ENCODE data around the gene LAMC3. TPM values are rescaled to one million over a fixed set of nuclear protein-coding genes. Genes with fewer than 3 reads are reported as not detected.

Gene LAMC3
- total RNA-seq, 2 donors from 2014 or later = 0.47 to 0.50 TPM

DNA sequence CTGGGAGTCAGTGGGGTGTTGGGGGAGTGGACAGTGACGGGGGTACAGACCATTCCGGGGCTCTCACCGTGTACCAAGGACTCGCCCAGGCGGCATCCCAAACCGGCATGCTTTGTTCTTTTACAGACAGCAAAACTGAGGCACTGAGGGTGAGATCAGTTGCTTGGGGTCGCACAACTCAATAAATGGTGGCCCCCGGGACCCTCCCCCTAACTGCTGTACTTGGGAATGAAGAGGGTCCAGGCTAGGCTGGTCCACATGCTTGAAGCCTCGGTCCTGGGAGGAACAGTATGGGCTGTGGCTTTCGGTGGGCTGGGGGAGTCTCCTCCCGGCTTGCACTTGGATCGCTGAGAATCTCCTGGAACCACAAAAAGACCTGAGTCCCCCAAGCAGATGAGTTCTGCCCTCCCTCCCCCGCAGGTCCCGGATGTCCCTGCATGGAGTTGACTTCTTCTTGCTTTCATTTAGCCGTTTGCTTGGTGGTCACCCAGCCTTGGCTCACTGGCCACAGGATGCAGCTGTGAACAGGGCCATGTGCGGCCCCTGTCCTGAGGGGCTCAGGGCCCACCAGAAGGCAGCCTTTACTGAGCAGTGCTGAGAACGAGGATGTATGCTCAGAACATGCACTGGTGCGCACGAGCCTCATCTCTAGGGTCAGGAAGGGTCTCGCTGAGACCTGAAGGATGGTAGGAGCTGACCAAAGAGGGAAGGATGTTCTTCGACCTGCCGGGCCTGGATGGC is 4.2 kb downstream of the LAMC3 start:
- no peak overlapping the region for H3K4me3 Mint-ChIP-seq
- DNase-seq (no peak), ATAC-seq (no peak)
- H3K9me3 ChIP-seq (ENCODE audit: control insufficient read depth, low read length, poor library complexity, severe bottlenecking) = no peaks in the 10 kb centered on the region
- H3K27me3 Mint-ChIP-seq = peaks cover 51% of the 10 kb centered on the region
- H3K4me1 Mint-ChIP-seq = peaks cover 3% of the 10 kb centered on the region
- H3K36me3 Mint-ChIP-seq (ENCODE audit: low read depth) = peaks cover 3% of the 10 kb centered on the region
- no peak overlapping the region for H3K27ac Mint-ChIP-seq

DNA sequence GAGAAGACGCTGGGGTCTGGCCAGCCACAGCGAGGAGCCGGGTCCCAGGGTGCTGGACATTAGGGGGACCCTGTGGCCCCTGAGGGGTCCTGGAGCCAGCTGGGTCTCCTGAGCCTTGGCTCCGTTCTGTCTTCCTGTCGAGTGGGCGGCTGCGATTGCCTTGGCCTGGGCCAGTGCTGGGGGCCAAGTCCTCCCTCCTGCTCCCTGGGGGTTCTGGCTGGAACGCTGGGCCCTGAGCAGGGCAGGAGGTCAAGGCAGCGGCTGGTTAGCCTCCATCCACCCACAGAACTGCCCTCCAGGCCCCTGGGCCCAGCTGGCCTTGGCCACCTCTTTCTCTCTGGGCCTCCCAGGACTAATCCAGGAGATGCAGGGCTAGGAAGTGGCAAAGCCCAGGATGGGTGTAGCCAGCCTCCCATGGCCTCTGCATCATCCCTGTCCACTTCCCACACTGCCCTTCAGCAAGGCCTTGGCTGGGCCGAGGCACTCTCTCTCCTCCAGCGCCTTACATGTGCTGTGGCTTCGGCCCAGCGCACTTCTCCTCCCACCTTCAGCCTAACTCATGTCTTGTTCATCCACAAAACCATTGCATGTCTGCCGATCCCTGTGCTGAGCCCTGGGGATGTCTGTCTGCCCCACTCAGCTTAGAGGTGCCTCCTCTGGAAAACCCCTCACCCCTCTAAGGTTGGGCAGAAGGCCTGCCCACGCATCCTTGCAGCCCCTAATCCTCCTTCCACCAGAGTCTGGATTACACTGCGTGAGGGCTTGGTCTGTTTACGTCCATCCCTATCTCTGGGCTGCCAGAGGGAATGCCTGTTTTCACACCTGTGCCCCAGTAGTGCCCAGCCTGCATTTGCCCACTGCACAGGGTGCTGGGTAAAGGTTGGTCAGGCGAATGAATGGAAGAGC is 5.0 kb downstream of the LAMC3 start:
- Mint-ChIP-seq H3K4me1 (peaks cover 3% of the 10 kb centered on the region), H3K27ac (no peak overlapping the region), H3K27me3 (peaks cover 53% of the 10 kb centered on the region), H3K36me3 (ENCODE audit: low read depth) (peaks cover 6% of the 10 kb centered on the region), H3K4me3 (peak overlapping the region; percentile 67)
- ATAC-seq (no peak), DNase-seq (no peak)
- no peaks in the 10 kb centered on the region for H3K9me3 ChIP-seq (ENCODE audit: control insufficient read depth, low read length, poor library complexity, severe bottlenecking)

DNA sequence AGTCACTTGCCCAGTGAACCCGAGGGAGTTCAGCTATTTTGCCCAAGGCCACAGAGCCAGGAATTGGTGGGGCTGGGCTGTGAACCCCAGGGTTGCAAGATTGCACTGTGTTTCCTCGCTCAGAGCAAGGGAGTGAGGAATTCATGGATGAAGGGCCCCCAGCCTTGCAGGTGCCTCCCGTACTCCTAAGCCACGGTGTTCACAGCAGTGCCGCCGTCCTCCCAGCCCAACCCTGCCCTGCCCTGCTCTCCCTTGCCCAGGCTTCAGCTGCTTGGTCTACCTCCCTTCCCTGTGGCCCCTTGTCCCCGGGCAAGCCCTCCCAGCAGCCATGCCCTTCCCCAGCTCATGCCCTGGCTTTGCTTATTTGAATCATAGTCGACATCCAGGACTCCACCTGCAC is 6.1 kb downstream of the LAMC3 start:
- peaks cover 55% of the 10 kb centered on the region for H3K27me3 Mint-ChIP-seq
- DNase-seq = no peak
- no peak overlapping the region for H3K27ac Mint-ChIP-seq

DNA sequence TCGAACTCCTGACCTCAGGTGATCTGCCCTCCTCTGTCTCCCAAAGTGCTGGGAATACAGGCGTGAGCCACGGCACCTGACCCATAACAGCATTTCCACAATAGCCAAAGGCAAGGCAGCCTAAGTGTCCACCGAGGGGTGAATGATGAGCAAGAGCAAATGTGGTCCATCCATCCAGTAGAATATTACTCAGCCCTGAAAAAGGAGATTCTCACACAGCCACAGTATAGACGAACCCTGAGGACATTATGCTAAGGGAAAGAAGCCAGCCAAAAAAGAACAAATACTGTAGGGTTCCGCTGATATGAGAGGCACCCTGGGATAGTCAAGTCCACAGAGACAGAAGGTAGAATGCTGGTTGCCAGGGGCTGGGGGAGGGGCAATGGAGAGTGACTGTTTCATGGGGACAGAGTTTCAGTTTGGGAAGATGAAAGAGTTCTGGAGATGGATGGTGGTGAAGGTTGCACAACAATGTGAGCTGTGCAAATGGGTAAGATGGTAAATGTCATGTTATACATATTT is 7.0 kb downstream of the LAMC3 start:
- no peak for ATAC-seq
- Mint-ChIP-seq H3K27ac (no peak overlapping the region), H3K4me1 (peaks cover 3% of the 10 kb centered on the region), H3K4me3 (no peak overlapping the region), H3K36me3 (ENCODE audit: low read depth) (peaks cover 6% of the 10 kb centered on the region), H3K27me3 (peaks cover 47% of the 10 kb centered on the region)
- DNase-seq = no peak
- no peaks in the 10 kb centered on the region for H3K9me3 ChIP-seq (ENCODE audit: control insufficient read depth, low read length, poor library complexity, severe bottlenecking)

More for the DNA sequence above, 6.1 kb downstream of the LAMC3 start:
- no peak for ATAC-seq
- Mint-ChIP-seq H3K4me1 (peaks cover 3% of the 10 kb centered on the region), H3K4me3 (no peak overlapping the region), H3K36me3 (ENCODE audit: low read depth) (peaks cover 6% of the 10 kb centered on the region)
- H3K9me3 ChIP-seq (ENCODE audit: control insufficient read depth, low read length, poor library complexity, severe bottlenecking) = no peaks in the 10 kb centered on the region

DNA sequence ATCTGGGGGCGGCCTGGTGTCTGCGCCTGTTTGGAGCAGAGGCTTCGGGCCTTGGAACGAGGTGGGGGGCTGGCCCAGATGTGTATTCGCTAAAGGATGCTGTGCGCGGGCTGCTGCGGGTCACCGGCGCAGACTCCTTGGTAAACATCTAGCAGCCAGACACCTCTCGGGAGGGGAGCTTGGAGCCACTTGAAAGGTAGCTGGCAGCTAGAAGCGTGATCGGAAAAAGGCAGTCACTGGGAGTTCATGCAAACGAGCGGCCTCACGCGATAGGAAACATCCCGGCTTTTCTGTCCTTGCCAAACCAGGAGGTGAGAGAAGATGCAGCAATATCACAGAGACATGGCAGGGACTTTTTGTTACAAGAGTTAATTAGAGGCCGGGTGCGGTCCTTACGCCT is 8.1 kb downstream of the LAMC3 start:
- no peaks in the 10 kb centered on the region for H3K9me3 ChIP-seq (ENCODE audit: control insufficient read depth, low read length, poor library complexity, severe bottlenecking)
- peaks cover 3% of the 10 kb centered on the region for H3K4me1 Mint-ChIP-seq
- peaks cover 6% of the 10 kb centered on the region for H3K36me3 Mint-ChIP-seq (ENCODE audit: low read depth)
- no peak overlapping the region for H3K27ac Mint-ChIP-seq
- ATAC-seq (no peak), DNase-seq (no peak)
- H3K4me3 Mint-ChIP-seq = no peak overlapping the region
- H3K27me3 Mint-ChIP-seq = peaks cover 42% of the 10 kb centered on the region

DNA sequence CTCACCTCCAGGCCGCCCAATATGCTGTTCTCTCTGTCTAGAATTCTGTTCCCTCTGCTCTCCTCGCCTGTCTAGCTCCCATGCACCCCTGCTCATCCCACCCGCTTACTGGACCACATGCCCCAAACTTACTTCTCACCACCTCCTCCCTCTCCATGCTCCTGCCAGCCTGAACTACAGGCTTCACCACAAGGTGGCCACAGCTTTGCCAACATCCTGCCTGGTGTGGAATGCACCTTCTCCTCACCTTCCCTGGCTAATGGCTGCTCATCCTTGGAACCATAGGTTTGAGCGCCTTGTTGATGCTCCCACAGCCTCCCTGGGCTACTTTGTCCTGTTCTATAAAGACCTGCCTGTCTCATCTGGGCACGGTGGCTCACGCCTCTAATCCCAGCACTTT is 9.6 kb downstream of the LAMC3 start:
- no peak overlapping the region for H3K27ac Mint-ChIP-seq
- H3K36me3 Mint-ChIP-seq (ENCODE audit: low read depth) = peaks cover 6% of the 10 kb centered on the region
- no peaks in the 10 kb centered on the region for H3K9me3 ChIP-seq (ENCODE audit: control insufficient read depth, low read length, poor library complexity, severe bottlenecking)
- no peak for DNase-seq
- no peak overlapping the region for H3K4me3 Mint-ChIP-seq
- peaks cover 3% of the 10 kb centered on the region for H3K4me1 Mint-ChIP-seq
- ATAC-seq = no peak
- H3K27me3 Mint-ChIP-seq = peaks cover 44% of the 10 kb centered on the region

DNA sequence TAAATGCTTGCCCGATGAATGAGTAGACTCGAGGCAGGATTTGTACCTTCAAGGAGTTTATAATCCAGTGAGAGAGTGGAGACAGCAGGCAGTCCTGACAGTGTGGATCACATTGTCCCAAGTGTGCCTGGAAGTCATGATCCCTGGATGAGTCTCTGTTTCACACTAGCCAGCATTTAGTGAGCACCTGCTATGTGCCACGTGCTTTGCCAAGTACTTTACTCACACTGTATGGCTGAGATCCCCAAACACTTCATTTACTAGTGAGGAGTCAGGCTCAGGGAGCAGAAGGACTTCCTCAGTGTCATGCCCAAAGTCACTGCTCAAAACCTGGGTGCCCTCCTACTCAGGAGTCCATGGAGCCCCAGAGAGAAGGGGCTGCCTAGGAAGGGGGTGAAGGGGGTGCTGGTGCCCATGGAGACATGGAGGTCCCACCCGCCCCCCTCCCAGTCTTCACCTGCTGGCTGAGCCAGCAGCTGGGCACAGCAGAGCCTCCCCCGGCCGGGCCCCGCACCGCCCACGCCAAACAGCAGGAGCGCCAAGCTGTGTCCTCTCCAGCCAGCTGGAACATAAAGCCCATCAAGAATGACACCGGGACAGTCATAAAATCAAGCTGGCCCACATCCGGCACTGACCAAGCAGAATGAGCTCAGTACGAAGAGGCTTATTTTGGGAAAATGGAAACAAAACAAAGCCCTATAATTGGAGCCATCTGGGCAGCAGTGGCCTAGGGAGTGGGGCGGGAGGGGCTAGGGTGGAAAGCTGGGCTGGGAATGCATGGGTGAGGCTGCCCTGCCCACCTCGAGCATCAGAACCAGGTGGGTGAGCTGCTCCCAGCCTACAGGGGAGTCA is 10.6 kb downstream of the LAMC3 start:
- H3K4me1 Mint-ChIP-seq = no peaks in the 10 kb centered on the region
- peaks cover 3% of the 10 kb centered on the region for H3K36me3 Mint-ChIP-seq (ENCODE audit: low read depth)
- ATAC-seq (no peak), DNase-seq (no peak)
- no peak overlapping the region for H3K27ac Mint-ChIP-seq
- no peak overlapping the region for H3K4me3 Mint-ChIP-seq
- no peaks in the 10 kb centered on the region for H3K9me3 ChIP-seq (ENCODE audit: control insufficient read depth, low read length, poor library complexity, severe bottlenecking)
- peaks cover 39% of the 10 kb centered on the region for H3K27me3 Mint-ChIP-seq

DNA sequence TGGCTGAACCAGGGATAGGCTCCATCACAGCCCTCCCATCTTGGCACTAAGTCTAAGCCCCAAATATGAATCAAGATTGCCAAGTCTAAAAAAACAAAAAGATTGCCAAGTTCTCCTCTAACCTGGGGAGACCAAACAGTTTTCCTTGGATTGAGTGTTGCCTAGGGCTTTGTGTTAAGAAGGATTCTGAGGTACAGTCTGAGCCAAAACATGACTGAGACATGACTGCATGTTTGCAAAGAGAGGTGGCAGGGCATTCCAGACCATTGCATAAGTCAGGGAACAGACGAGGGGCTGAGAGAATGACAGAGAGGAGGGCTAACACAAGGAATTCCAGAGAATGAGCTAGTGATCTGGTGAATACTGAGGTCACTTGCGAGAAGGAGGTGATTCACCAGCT is 11.4 kb downstream of the LAMC3 start:
- Mint-ChIP-seq H3K36me3 (ENCODE audit: low read depth) (peaks cover 3% of the 10 kb centered on the region), H3K27ac (no peak overlapping the region), H3K4me1 (no peaks in the 10 kb centered on the region), H3K4me3 (no peak overlapping the region), H3K27me3 (peaks cover 44% of the 10 kb centered on the region)
- no peak for DNase-seq
- ATAC-seq = no peak
- H3K9me3 ChIP-seq (ENCODE audit: control insufficient read depth, low read length, poor library complexity, severe bottlenecking) = no peaks in the 10 kb centered on the region

DNA sequence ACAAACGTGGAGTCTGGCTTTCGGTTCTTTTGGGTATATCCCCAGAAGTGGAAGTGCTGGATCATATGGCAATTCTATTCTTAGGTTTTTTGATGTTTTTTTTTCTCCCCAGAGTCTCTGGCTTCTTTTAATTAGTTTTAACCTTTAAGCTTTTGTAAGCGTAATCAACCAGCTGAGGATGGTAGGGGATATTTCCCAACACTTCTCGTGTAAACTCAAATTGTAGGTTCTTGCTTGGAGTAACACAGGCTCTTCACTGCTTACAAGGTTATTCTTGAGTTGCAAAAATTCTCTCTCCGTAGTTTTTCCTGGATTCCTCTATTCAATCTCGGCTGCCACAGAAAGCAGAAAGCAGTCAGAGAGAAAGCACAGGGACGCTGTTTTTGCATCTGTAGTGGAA is 11.9 kb downstream of the LAMC3 start:
- H3K4me3 Mint-ChIP-seq = no peak overlapping the region
- peaks cover 44% of the 10 kb centered on the region for H3K27me3 Mint-ChIP-seq
- H3K4me1 Mint-ChIP-seq = no peaks in the 10 kb centered on the region
- DNase-seq (no peak), ATAC-seq (no peak)
- H3K9me3 ChIP-seq (ENCODE audit: control insufficient read depth, low read length, poor library complexity, severe bottlenecking) = no peaks in the 10 kb centered on the region
- no peak overlapping the region for H3K27ac Mint-ChIP-seq
- peaks cover 3% of the 10 kb centered on the region for H3K36me3 Mint-ChIP-seq (ENCODE audit: low read depth)

DNA sequence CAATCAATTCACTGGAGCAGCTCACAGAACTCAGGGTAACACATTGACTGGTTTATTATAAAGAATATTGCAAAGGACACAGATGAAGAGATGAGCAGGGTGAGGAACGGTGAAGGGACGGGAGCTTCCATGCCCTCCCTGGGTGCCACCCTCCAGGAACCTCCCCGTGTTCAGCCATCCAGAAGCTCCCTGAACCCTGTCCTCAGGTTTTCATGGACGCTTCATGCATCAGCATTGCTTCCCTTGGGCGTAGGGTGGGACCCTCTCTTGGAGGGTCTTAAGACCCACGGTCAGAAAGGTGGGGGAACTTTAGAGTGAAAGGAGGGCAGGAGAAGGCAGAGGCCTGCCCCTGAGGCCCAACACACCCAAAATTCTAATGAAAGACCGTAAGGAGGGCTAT is 12.8 kb downstream of the LAMC3 start:
- DNase-seq (no peak), ATAC-seq (no peak)
- Mint-ChIP-seq H3K36me3 (ENCODE audit: low read depth) (peaks cover 3% of the 10 kb centered on the region), H3K27ac (no peak overlapping the region), H3K4me3 (no peak overlapping the region), H3K27me3 (peaks cover 43% of the 10 kb centered on the region), H3K4me1 (no peaks in the 10 kb centered on the region)
- no peaks in the 10 kb centered on the region for H3K9me3 ChIP-seq (ENCODE audit: control insufficient read depth, low read length, poor library complexity, severe bottlenecking)

DNA sequence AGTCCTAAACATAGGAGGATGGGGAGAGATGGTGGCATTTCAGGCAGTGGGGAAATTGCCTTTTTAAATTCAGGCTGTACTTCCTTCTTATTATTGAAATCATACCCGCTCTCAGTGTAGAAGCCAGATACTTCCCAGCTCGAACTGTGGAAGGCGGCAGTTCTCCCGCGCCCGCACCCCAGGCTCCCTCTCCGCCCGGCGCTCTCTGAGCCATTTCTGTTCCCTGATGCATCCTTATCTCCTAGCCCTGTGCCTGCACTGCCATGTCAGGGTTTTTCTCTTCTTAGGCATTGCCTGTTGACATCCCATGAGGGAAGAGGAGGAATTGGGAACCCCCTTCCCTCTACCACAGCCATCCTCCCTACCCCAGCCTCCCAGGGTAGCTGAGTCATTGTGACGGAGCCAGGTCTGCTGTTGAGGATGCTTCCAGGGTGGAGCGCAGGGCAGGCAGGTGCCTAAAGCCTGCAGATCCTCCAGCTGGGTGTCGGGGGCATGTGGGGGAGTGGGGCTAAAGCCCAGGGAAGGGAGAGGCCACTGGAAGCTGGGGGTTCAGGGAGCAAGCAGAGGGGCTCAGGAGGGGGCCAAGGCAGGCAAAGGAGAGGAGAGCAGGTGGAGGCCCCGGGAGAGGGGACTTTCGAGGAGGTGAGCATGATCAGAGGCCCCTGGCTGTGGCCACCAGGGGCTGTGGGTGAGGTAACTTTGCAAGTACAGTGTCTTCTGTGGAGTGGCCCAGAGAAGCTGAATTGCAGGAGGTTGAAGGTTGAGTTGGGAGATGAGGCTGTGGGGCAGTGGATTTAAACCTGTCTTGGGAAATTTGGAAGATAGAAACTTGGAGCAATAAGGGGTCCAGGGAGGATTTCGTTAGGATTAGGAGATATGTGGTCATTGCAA is 16.2 kb downstream of the LAMC3 start:
- Mint-ChIP-seq H3K4me3 (no peak overlapping the region), H3K36me3 (ENCODE audit: low read depth) (no peaks in the 10 kb centered on the region), H3K27me3 (peaks cover 36% of the 10 kb centered on the region), H3K27ac (no peak overlapping the region), H3K4me1 (no peaks in the 10 kb centered on the region)
- DNase-seq = no peak
- no peak for ATAC-seq
- no peaks in the 10 kb centered on the region for H3K9me3 ChIP-seq (ENCODE audit: control insufficient read depth, low read length, poor library complexity, severe bottlenecking)
